Body of pancreas (tissue), 4 donors: Measurements from ENCODE around the gene CEP44. TPM values are rescaled to one million over a fixed set of nuclear protein-coding genes. Genes with fewer than 3 reads are reported as not detected.

Experiments used
- ATAC-seq: fragments of 150-250 bp; one replicate; pipeline ENCODE4 v1.9.1; 2016
- DNase-seq, 4 donors: peaks; one replicate each; pipeline ENCODE4 v3.0.0-alpha.2; 2019
- H3K27ac ChIP-seq, 4 donors: fragments of 200-600 bp; sonication (generic); 1 replicate in 3 of 4; 2 replicates in 1 of 4; pipeline versions ENCODE4 v1.5.1 to v1.6.1; 2016 to 2019; ENCODE audit warnings: mild to moderate bottlenecking in 1 of 4, mixed read lengths in 1 of 4, moderate library complexity in 1 of 4
- H3K27me3 ChIP-seq, 2 donors: fragments of 200-600 bp; sonication (generic); one replicate each; pipeline ENCODE4 v1.6.0; 2016; ENCODE audit warnings: mild to moderate bottlenecking in 1 of 2
- H3K36me3 ChIP-seq, 2 donors: fragments of 200-600 bp; sonication (generic); replicated peaks in 1 of 2; 2 replicates each; pipeline ENCODE4 v1.5.1; 2016; ENCODE audit warnings: low read depth in 2 of 2; ENCODE audit not compliant: insufficient read depth in 1 of 2
- H3K4me1 ChIP-seq: fragments of 200-600 bp; sonication (generic); one replicate; pipeline ENCODE4 v1.6.0; 2016
- H3K4me3 ChIP-seq, 2 donors: fragments of 200-600 bp; sonication (generic); 1 replicate in 1 of 2; 2 replicates in 1 of 2; pipeline ENCODE4 v1.5.1; 2016 to 2019
- H3K9me3 ChIP-seq, 3 donors: fragments of 200-600 bp; sonication (generic); 1 replicate in 2 of 3; 2 replicates in 1 of 3; pipeline ENCODE4 v1.5.1; 2016
- CTCF ChIP-seq, 7 experiments: fragments of 450-650 bp in 4 of 7; fragments of 200-600 bp in 3 of 7; sonication (generic) in 3 of 7; IDR thresholded peaks; one replicate each; pipeline ENCODE4 v1.5.1; 2016 to 2019; ENCODE audit warnings: antibody characterized with exemption in 7 of 7
- POLR2A ChIP-seq, 3 donors: fragments of 450-650 bp; IDR thresholded peaks; one replicate each; pipeline ENCODE4 v1.6.1; 2016; ENCODE audit warnings: antibody characterized with exemption in 3 of 3, mild to moderate bottlenecking in 2 of 3
- WGBS, 2 donors: methylation state at CpG; one replicate each; pipeline ENCODE4 v1.1.5; 2017; 5-methylcytosine and 5-hydroxymethylcytosine counted together
- intact Hi-C: fragments of 100-400 bp; cut with DNase I; formaldehyde crosslinking; loops from one replicate; pipeline ENCODE4 v1.15.1; 2023
- total RNA-seq, 2 donors: library from RNA; depleted of rRNA; stranded (reverse); fragments of >200 nt; gene quantifications; one replicate each; pipeline ENCODE4 v1.1.0, GENCODE V29; 2016

The CEP44 gene
- 10 to 100 TPM; 13.2 to 27.5 TPM for total RNA-seq

GRCh38 chr4:174283507-174284471, at the start of gene CEP44, which contains the start of gene FBXO8:
CEP44 (plus strand) TSS chr4:174283911; CDS start chr4:174299122, 15,211 bp downstream.
FBXO8 (minus strand) TSS chr4:174283667; CDS start chr4:174263092, 20,575 bp downstream.
- intact Hi-C loops, result no loop called here
- Histone ChIP-seq H3K36me3 (no peaks in the 10 kb centered on the region), H3K9me3 (no peaks in the 10 kb centered on the region), H3K4me1 (peaks cover 24% of the 10 kb centered on the region), H3K27me3 (no peaks in the 10 kb centered on the region), H3K4me3 (peak within 1 kb of the TSS; percentile 80 to 89), H3K27ac (peak within 1 kb of the TSS; percentile 91 to 99 (median 95))
- peak; percentile 53 to 76 (median 66) for DNase-seq
- ATAC-seq, result peak; percentile 82
- peak in 3 of 7 experiments; percentile 1 to 25 (median 11) for TF ChIP-seq CTCF (IDR thresholded peaks at IDR 0.05)
- peak in 2 of 3 donors; percentile 67 to 75 for TF ChIP-seq POLR2A (IDR thresholded peaks at IDR 0.05)
- 0% methylated on average over 37 to 52 of the region's 52 CpGs for WGBS, 2 donors

- TF ChIP-seq POLR2A (IDR thresholded peaks at IDR 0.05), result no peak
- TF ChIP-seq CTCF (IDR thresholded peaks at IDR 0.05), result no peak
- DNase-seq (no peak), ATAC-seq (no peak)
- Histone ChIP-seq H3K36me3 (no peaks in the 10 kb centered on the region), H3K9me3 (no peaks in the 10 kb centered on the region), H3K4me3 (no peak overlapping the region), H3K27me3 (no peaks in the 10 kb centered on the region), H3K27ac (no peak overlapping the region), H3K4me1 (no peaks in the 10 kb centered on the region)
- 75 to 79% methylated on average over 3 of the region's 3 CpGs for WGBS, 2 donors
- intact Hi-C loops, result no loop called here
These were observed 47.4 kb upstream of the CEP44 start for GRCh38 chr4:174236359-174236758.

GRCh38 chr4:174241162-174241561, 42.5 kb upstream of the CEP44 start:
- no peak overlapping the region for H3K27ac ChIP-seq
- ATAC-seq (no peak), DNase-seq (no peak)
- 87 to 88% methylated on average over 3 of the region's 3 CpGs for WGBS, 2 donors
- no peaks in the 10 kb centered on the region for H3K27me3 ChIP-seq
- TF ChIP-seq POLR2A (IDR thresholded peaks at IDR 0.05) (no peak), CTCF (IDR thresholded peaks at IDR 0.05) (no peak)
- H3K4me3 ChIP-seq, result no peak overlapping the region
- H3K4me1 ChIP-seq, result no peaks in the 10 kb centered on the region
- intact Hi-C loops, result no loop called here
- no peaks in the 10 kb centered on the region for H3K9me3 ChIP-seq
- H3K36me3 ChIP-seq, result no peaks in the 10 kb centered on the region

GRCh38 chr4:174244441-174244840, 39.3 kb upstream of the CEP44 start:
- DNase-seq (no peak), ATAC-seq (no peak)
- H3K36me3 ChIP-seq, result no peaks in the 10 kb centered on the region
- peaks cover 25% of the 10 kb centered on the region for H3K4me1 ChIP-seq
- no peaks in the 10 kb centered on the region for H3K27me3 ChIP-seq
- no peak overlapping the region for H3K27ac ChIP-seq
- WGBS, 2 donors, result 89 to 90% methylated on average over 1 of the region's 1 CpG
- no peak overlapping the region for H3K4me3 ChIP-seq
- H3K9me3 ChIP-seq, result no peaks in the 10 kb centered on the region
- intact Hi-C loops, result no loop called here
- TF ChIP-seq CTCF (IDR thresholded peaks at IDR 0.05) (no peak), POLR2A (IDR thresholded peaks at IDR 0.05) (no peak)
